ENCODE measurements around the gene HDAC4.
"Not testable (repeated sequence)": the region's sequence is repeated elsewhere in the genome, so short reads cannot be mapped to it uniquely, and the experiment has no call there.

Gene HDAC4

DNA sequence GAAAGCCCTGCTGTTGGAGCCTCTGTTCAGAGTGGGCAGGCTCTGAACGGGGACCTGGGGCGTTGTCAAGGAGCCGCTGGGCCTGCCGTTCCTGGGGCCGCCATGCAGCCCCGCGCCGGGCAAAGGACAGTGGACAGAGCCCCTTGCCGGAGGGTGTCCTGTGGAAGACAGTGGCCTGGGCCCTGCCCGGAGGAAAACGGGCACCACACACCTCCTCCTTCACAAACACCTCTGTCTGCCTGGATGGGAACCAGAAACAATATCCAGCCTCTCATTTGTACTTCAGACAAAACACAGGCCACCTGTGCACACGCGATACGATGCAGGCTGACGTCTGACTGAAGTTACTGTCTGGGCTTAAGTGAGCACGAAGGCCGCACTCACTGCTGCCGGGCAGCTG, 319.2 kb downstream of the HDAC4 start:
- DNase-seq (ENCODE audit: low read depth) = no peak

DNA sequence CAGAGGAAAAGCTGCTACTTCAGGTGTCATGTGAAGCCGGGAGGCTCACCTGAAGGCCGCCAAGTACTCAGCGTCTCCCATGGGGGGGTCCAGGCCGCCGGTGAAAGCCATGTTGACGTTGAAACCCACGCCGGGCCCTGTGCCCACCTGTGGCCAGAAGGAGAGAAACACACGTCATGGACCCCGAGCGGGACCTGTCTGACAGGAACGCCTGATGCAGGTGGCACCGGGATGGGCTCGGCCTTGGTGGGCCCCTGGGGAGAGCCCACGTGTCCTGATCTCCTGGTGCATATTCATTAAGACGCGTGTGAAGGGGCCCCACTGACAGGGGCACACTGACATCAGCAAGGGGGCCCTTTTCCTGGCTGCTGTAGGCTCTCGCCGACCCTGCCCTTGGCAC, 319.8 kb downstream of the HDAC4 start:
- DNase-seq (ENCODE audit: low read depth) = no peak

DNA sequence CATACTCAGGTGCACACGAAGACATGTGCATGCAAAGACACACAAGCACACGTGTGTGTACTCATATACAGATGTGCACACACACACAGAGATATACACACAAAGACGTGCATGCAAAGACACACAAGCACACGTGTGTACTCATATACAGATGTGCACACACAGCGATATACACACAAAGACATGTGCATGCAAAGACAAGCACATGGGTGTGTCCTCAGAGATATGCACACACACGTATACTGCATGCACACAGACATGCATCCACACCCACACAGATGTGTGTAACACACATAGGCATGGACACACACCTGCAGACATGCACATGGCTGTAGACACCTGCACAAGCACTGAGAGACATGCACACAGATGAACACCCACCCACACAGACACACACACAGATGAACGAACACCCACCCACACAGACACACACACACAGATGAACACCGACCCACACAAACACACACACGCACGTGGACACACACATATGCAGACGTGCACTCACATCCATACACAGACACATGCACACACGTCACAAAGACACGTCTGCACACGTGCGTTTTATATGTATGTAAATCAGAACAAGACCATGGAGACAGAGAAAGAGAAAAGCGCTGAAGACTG, 321.0 kb downstream of the HDAC4 start:
- DNase-seq (ENCODE audit: low read depth) = no peak

DNA sequence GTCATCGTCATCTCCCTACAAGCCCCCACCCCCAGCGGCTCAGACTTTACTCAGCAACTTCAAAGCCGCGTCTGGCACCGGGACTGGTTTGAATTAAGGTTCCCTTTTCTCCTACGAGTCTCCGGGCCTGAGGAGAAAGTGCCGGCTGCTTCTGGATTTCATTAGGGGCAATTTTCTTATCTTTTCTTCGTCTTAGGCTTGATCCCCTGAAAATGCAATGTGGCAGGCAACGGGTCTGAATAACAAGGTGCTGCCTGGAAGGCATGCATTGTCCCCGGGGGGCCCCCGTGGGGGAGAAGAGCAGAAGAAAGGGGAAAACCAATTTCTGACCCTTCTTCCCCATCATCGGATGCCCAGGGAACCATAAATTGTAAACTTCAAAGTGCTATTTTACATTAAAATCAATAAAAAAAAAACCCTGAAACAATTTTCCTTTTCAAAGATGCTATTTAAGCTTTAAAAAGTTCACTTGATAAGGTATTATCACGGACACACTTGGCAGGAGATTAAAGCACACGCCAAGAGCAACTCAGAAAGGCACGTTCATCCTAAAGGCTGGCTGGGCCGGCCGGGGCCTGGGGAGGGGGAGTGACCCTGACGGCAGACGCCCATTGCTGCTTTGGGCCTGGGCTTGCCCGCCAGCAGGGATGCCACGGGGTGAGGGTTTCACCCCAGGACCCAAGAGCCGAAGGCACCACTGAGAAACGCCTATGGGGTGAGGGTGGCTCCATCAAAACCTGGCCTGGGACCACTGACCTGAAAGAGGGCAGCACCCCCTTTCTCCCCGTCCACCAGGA, 322.5 kb downstream of the HDAC4 start:
- DNase-seq (ENCODE audit: low read depth) = no peak

GRCh38 chr2:239077260-239077659, 323.6 kb downstream of the HDAC4 start:
- DNase-seq (ENCODE audit: low read depth) = no peak

GRCh38 chr2:239075918-239076758, 324.7 kb downstream of the HDAC4 start:
- no peak for DNase-seq (ENCODE audit: low read depth)

GRCh38 chr2:239073745-239074530, 326.9 kb downstream of the HDAC4 start:
- DNase-seq (ENCODE audit: low read depth) = no peak

GRCh38 chr2:239073270-239073669, 327.6 kb downstream of the HDAC4 start:
- DNase-seq (ENCODE audit: low read depth) = no peak

GRCh38 chr2:239072786-239073185, 328.0 kb downstream of the HDAC4 start:
- DNase-seq (ENCODE audit: low read depth) = no peak

GRCh38 chr2:239070466-239070865, 330.4 kb downstream of the HDAC4 start:
- no peak for DNase-seq (ENCODE audit: low read depth)

GRCh38 chr2:239069362-239070333, 331.2 kb downstream of the HDAC4 start:
- DNase-seq (ENCODE audit: low read depth) = not testable (repeated sequence)

GRCh38 chr2:239068411-239068810, 332.4 kb downstream of the HDAC4 start:
- no peak for DNase-seq (ENCODE audit: low read depth)

- DNase-seq (ENCODE audit: low read depth) = no peak
Observed at GRCh38 chr2:239067196-239067865, 333.5 kb downstream of the HDAC4 start.

DNA sequence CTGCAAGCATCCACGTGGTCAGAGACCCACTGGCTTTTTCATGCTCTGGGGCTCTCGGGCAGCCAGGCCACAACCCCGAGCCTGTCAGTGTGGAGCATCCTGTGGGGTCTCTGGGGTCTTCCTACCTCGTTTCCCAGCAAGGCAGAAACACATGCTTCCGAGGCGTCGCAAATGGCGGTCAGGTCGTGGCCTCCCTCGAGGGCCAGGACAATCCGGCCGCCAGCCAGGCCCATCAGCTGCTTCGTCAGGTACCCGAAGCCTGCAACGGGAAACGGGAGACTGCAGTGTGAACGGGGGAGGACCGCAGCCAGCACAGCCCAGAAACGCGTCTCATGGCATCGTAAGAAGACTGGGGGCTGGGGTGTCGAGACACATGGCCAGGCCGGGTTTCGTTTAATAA, 334.2 kb downstream of the HDAC4 start:
- no peak for DNase-seq (ENCODE audit: low read depth)

GRCh38 chr2:239065962-239066361, 334.9 kb downstream of the HDAC4 start:
- no peak for DNase-seq (ENCODE audit: low read depth)

DNA sequence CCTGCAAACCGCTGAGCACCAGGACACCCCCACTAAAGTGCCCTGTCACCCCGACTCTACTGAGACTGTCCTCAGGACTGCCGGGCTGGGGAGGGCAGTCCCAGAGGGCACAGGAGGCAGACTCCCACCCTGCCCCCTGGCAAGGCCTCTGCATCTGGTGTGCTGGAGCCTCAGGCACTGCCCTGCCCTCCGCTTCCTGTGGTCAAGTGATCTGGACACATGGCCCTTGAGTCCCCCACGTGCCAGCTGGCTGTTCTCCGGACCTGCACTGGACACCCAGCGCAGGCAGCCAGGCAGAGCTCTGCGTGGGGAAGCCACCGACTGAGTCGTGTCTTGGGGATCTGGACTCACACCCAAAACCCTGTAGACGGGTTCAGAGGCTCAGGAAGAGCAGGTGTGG, 335.3 kb downstream of the HDAC4 start:
- DNase-seq (ENCODE audit: low read depth) = no peak

GRCh38 chr2:239064891-239065290, 335.9 kb downstream of the HDAC4 start:
- DNase-seq (ENCODE audit: low read depth) = no peak

- DNase-seq (ENCODE audit: low read depth) = no peak
Observed at GRCh38 chr2:239064253-239064652, 336.6 kb downstream of the HDAC4 start.

DNA sequence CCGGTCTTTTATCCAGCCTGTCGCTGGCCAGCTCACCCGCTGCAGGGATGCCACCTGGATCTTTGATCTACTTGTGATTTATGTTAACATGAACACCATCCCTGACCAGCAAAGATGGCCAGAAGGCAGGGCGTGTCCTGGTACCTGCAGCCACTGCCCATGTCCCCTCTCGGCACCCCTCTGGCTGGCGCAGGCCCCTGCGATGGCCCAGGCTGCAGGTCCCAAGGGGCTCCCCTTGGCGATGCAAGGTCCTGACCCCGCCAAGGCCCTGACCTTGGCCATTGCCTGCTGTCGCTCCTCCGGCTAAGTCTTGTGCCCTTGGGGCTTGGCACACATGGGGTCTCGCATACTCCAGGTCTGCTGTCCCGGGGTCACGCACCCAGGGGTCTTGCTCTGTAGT, 338.1 kb downstream of the HDAC4 start:
- no peak for DNase-seq (ENCODE audit: low read depth)
